ENCODE data around the gene NDUFV1. TPM values are rescaled to one million over a fixed set of nuclear protein-coding genes. Genes with fewer than 3 reads are reported as not detected.

Gene NDUFV1
- total and polyA plus RNA-seq, 9 of the 15 experiments (the other 6 are each of a cell fraction or from before 2014, with no cell fraction given), result 10.8 to 423 (median 209) TPM

- TF ChIP-seq, protein P1, sequence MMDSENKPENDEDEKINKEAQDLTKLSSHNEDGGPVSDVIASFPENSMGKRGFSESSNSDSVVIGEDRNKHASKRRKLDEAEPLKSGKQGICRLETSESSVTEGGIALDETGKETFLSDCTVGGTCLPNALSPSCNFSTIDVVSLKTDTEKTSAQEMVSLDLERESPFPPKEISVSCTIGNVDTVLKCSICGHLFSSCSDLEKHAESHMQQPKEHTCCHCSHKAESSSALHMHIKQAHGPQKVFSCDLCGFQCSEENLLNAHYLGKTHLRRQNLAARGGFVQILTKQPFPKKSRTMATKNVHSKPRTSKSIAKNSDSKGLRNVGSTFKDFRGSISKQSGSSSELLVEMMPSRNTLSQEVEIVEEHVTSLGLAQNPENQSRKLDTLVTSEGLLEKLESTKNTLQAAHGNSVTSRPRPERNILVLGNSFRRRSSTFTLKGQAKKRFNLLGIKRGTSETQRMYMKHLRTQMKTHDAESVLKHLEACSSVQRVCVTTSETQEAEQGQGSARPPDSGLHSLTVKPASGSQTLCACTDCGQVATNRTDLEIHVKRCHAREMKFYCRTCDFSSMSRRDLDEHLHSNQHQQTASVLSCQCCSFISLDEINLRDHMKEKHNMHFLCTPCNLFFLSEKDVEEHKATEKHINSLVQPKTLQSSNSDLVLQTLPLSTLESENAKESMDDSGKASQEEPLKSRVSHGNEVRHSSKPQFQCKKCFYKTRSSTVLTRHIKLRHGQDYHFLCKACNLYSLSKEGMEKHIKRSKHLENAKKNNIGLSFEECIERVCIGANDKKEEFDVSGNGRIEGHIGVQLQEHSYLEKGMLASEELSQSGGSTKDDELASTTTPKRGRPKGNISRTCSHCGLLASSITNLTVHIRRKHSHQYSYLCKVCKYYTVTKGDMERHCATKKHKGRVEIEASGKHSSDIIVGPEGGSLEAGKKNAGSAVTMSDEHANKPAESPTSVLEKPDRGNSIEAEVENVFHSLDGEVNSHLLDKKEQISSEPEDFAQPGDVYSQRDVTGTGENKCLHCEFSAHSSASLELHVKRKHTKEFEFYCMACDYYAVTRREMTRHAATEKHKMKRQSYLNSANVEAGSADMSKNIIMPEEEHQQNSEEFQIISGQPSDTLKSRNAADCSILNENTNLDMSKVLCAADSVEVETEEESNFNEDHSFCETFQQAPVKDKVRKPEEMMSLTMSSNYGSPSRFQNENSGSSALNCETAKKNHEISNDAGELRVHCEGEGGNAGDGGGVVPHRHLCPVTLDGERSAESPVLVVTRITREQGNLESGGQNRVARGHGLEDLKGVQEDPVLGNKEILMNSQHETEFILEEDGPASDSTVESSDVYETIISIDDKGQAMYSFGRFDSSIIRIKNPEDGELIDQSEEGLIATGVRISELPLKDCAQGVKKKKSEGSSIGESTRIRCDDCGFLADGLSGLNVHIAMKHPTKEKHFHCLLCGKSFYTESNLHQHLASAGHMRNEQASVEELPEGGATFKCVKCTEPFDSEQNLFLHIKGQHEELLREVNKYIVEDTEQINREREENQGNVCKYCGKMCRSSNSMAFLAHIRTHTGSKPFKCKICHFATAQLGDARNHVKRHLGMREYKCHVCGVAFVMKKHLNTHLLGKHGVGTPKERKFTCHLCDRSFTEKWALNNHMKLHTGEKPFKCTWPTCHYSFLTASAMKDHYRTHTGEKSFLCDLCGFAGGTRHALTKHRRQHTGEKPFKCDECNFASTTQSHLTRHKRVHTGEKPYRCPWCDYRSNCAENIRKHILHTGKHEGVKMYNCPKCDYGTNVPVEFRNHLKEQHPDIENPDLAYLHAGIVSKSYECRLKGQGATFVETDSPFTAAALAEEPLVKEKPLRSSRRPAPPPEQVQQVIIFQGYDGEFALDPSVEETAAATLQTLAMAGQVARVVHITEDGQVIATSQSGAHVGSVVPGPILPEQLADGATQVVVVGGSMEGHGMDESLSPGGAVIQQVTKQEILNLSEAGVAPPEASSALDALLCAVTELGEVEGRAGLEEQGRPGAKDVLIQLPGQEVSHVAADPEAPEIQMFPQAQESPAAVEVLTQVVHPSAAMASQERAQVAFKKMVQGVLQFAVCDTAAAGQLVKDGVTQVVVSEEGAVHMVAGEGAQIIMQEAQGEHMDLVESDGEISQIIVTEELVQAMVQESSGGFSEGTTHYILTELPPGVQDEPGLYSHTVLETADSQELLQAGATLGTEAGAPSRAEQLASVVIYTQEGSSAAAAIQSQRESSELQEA (IDR thresholded peaks at IDR 0.05; ENCODE audit: low read depth), result no peak
- peak in 1 of 2 experiments; percentile 93; a peak in 1 of 3 replicates for TF ChIP-seq CBX3 (IDR thresholded peaks at IDR 0.05; ENCODE audit: borderline replicate concordance in 1 of 2, low read length in 2 of 2)
- peak; percentile 96 for TF ChIP-seq MAX (CRISPR knock-in tag; IDR thresholded peaks at IDR 0.05)
- TF ChIP-seq RAD21 (CRISPR knock-in tag; conservative IDR thresholded peaks at IDR 0.05 in 1 of 2, IDR thresholded peaks at IDR 0.05 in 1 of 2), result peak; percentile 34 to 57; a peak in 2 of 4 replicates
- peak; percentile 65 for TF ChIP-seq ZNF232 (CRISPR knock-in tag; IDR thresholded peaks at IDR 0.05)
- TF ChIP-seq ZNF282 (CRISPR knock-in tag; IDR thresholded peaks at IDR 0.05), result 0 out of 2 replicates have a peak, but pooled peaks have one; percentile 69
- TF ChIP-seq POLR3A (IDR thresholded peaks at IDR 0.05; ENCODE audit: borderline replicate concordance, extremely low read depth, insufficient read depth, insufficient read length), result no peak
- 0 out of 2 replicates have a peak, but pooled peaks have one; percentile 30 for TF ChIP-seq LEF1 (IDR thresholded peaks at IDR 0.05)
- peak; percentile 53; the same call in 1 of the 2 replicates for TF ChIP-seq ZBTB7A (IDR thresholded peaks at IDR 0.05; ENCODE audit: borderline replicate concordance, control insufficient read depth, low read depth, low read length)
- TF ChIP-seq, protein P2, sequence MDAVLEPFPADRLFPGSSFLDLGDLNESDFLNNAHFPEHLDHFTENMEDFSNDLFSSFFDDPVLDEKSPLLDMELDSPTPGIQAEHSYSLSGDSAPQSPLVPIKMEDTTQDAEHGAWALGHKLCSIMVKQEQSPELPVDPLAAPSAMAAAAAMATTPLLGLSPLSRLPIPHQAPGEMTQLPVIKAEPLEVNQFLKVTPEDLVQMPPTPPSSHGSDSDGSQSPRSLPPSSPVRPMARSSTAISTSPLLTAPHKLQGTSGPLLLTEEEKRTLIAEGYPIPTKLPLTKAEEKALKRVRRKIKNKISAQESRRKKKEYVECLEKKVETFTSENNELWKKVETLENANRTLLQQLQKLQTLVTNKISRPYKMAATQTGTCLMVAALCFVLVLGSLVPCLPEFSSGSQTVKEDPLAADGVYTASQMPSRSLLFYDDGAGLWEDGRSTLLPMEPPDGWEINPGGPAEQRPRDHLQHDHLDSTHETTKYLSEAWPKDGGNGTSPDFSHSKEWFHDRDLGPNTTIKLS (IDR thresholded peaks at IDR 0.05; ENCODE audit: borderline replicate concordance, low read depth), result peak; percentile 20; the same call in 1 of the 2 replicates
- 0 out of 4 replicates have a peak, but pooled peaks of 1 of the 2 experiments have one; percentile 21 for TF ChIP-seq HDAC1 (IDR thresholded peaks at IDR 0.05)
- TF ChIP-seq, protein P3, sequence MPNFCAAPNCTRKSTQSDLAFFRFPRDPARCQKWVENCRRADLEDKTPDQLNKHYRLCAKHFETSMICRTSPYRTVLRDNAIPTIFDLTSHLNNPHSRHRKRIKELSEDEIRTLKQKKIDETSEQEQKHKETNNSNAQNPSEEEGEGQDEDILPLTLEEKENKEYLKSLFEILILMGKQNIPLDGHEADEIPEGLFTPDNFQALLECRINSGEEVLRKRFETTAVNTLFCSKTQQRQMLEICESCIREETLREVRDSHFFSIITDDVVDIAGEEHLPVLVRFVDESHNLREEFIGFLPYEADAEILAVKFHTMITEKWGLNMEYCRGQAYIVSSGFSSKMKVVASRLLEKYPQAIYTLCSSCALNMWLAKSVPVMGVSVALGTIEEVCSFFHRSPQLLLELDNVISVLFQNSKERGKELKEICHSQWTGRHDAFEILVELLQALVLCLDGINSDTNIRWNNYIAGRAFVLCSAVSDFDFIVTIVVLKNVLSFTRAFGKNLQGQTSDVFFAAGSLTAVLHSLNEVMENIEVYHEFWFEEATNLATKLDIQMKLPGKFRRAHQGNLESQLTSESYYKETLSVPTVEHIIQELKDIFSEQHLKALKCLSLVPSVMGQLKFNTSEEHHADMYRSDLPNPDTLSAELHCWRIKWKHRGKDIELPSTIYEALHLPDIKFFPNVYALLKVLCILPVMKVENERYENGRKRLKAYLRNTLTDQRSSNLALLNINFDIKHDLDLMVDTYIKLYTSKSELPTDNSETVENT (CRISPR knock-in tag; IDR thresholded peaks at IDR 0.05), result 0 out of 2 replicates have a peak, but pooled peaks have one; percentile 19
Measured at GRCh38 chr11:67640021-67640757, 33.5 kb downstream of the NDUFV1 start (continued).
